G401 (cell line): ENCODE results near the gene RWDD3. TPM values are rescaled to one million over a fixed set of nuclear protein-coding genes. Genes with fewer than 3 reads are reported as not detected.
A peak's percentile ranks its signal among the peaks of the same experiment; 100 is the strongest.

ENCODE experiments used
- DNase-seq: peaks from one replicate; pipeline ENCODE4 v3.0.0-alpha.2; 2015; ENCODE audit warnings: low spot score
- in situ Hi-C: cut with HindIII; loops from 2 replicates; pipeline ENCODE4 v1.10.0; 2016; ENCODE audit warnings: low sequenced_read_pairs, mixed read lengths
- total RNA-seq: library from RNA; depleted of rRNA; stranded (reverse); fragments of >200 nt; shearing (Covaris generic); gene quantifications from 2 replicates; pipeline ENCODE4 v1.2.3, GENCODE V29; 2014; rRNA removed

Gene RWDD3
- total RNA-seq, 1 experiment from 2014 or later = 15.6 TPM

GRCh38 chr1:95263450-95263849, 29.4 kb downstream of the RWDD3 start:
- in situ Hi-C loops = no loop called here
- no peak for DNase-seq

- in situ Hi-C loops = no loop called here
- DNase-seq = no peak
Observed at GRCh38 chr1:95265106-95265505, 31.1 kb downstream of the RWDD3 start.

GRCh38 chr1:95276429-95276828, 42.4 kb downstream of the RWDD3 start:
- in situ Hi-C loops = no loop called here
- no peak for DNase-seq

- in situ Hi-C loops = no loop called here
- DNase-seq = no peak
Observed at GRCh38 chr1:95278173-95279006, 44.4 kb downstream of the RWDD3 start.

- in situ Hi-C loops = no loop called here
- DNase-seq = no peak
Observed at GRCh38 chr1:95281781-95282517, 47.9 kb downstream of the RWDD3 start.

- no peak for DNase-seq
- in situ Hi-C loops = no loop called here
Observed at GRCh38 chr1:95282518-95282895, 48.5 kb downstream of the RWDD3 start.

- in situ Hi-C loops = no loop called here
- no peak for DNase-seq
Observed at GRCh38 chr1:95284420-95284819, 50.4 kb downstream of the RWDD3 start.

- peak; percentile 2 for DNase-seq
- in situ Hi-C loops = no loop called here
Observed at GRCh38 chr1:95286479-95286878, 52.5 kb downstream of the RWDD3 start.

GRCh38 chr1:95287081-95287480, 53.1 kb downstream of the RWDD3 start:
- peak; percentile 56 for DNase-seq
- in situ Hi-C loops = no loop called here

- no peak for DNase-seq
- in situ Hi-C loops = no loop called here
Observed at GRCh38 chr1:95287825-95288224, 53.8 kb downstream of the RWDD3 start.

Other genes starting within 250 kb of the RWDD3 start
- 1.8 and 2.5 TPM in 2 replicates for gene ALG14, start 161.3 kb upstream of the RWDD3 start, total RNA-seq
- gene TLCD4, start 116.9 kb upstream of the RWDD3 start, total RNA-seq = 0.06 and 6.2 TPM in 2 replicates